GM12801 (cell line): Measurements from ENCODE around the gene CCDC13.

Experiments
- CTCF ChIP-seq: IDR thresholded peaks from one replicate; pipeline ENCODE4 v1.5.1; 2011; ENCODE audit warnings: control low read depth; ENCODE audit not compliant: insufficient read length; ENCODE audit errors: extremely low read depth

CCDC13 gene

GRCh38 chr3:42749025-42749752, 23.9 kb downstream of the CCDC13 start:
- TF ChIP-seq CTCF: no peak

GRCh38 chr3:42747581-42747980, 25.5 kb downstream of the CCDC13 start:
- TF ChIP-seq CTCF: no peak

- TF ChIP-seq CTCF: no peak
Measured at GRCh38 chr3:42746455-42747450, 26.3 kb downstream of the CCDC13 start.

- TF ChIP-seq CTCF: no peak
Measured at GRCh38 chr3:42745776-42746454, 27.1 kb downstream of the CCDC13 start.

GRCh38 chr3:42745291-42745745, 27.7 kb downstream of the CCDC13 start:
- TF ChIP-seq CTCF: no peak

- no peak for TF ChIP-seq CTCF
Measured at GRCh38 chr3:42743204-42743995, 29.7 kb downstream of the CCDC13 start.
